Ovary (tissue), 3 donors: ENCODE results near the gene HPCAL1.

ENCODE experiments used
- EP300 ChIP-seq: sonication (generic); formaldehyde crosslinking; IDR thresholded peaks from one replicate; pipeline ENCODE4 v1.6.1; 2017; ENCODE audit warnings: antibody characterized with exemption
- POLR2A ChIP-seq: fragments of 450-650 bp; IDR thresholded peaks from one replicate; pipeline ENCODE4 v1.6.1; 2017; ENCODE audit warnings: antibody characterized with exemption, mild to moderate bottlenecking, moderate library complexity
- TF ChIP-seq, protein P1 (sequence below), 3 donors: fragments of 450-650 bp in 2 of 3; fragments of 200-600 bp in 1 of 3; IDR thresholded peaks; one replicate each; pipeline versions ENCODE4 v1.5.1 to v1.8.0; 2016 to 2022; ENCODE audit warnings: antibody characterized with exemption in 3 of 3, mild to moderate bottlenecking in 1 of 3
- donor health status: DM: no; HTN: no; CAD: no.

DNA sequence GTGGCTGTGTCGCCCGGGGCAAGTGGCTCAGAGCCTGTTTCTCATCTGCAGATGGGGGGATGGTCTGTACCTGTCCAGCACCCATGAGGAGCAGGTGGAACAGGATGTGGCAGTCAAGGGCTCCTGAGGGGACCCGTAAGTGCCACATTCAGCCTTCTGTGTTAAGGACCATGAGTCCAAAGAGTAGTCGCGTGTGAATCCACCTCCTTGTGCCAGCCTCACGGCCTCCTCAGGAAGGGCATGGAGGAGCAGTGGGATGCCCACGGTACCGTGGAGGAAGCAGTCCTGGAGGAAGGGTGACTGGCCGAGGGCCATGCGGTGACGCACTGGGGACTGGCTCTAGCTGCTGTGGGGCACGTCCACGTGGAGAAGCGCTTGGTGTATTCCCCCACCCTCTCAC is 84.3 kb downstream of the HPCAL1 start:
- TF ChIP-seq, protein P1, sequence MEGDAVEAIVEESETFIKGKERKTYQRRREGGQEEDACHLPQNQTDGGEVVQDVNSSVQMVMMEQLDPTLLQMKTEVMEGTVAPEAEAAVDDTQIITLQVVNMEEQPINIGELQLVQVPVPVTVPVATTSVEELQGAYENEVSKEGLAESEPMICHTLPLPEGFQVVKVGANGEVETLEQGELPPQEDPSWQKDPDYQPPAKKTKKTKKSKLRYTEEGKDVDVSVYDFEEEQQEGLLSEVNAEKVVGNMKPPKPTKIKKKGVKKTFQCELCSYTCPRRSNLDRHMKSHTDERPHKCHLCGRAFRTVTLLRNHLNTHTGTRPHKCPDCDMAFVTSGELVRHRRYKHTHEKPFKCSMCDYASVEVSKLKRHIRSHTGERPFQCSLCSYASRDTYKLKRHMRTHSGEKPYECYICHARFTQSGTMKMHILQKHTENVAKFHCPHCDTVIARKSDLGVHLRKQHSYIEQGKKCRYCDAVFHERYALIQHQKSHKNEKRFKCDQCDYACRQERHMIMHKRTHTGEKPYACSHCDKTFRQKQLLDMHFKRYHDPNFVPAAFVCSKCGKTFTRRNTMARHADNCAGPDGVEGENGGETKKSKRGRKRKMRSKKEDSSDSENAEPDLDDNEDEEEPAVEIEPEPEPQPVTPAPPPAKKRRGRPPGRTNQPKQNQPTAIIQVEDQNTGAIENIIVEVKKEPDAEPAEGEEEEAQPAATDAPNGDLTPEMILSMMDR (IDR thresholded peaks at IDR 0.05): no peak
- TF ChIP-seq POLR2A (no peak), EP300 (no peak)
